ENCODE data around the gene HDGFL1.

- TF ChIP-seq CTCF (conservative IDR thresholded peaks at IDR 0.05; ENCODE audit: low read depth in 2 of 2) = no peak
- TF ChIP-seq POLR2AphosphoS5 (IDR thresholded peaks at IDR 0.05; ENCODE audit: low read depth) = no peak
- TF ChIP-seq CREB1 (CRISPR knock-in tag; IDR thresholded peaks at IDR 0.05; ENCODE audit: low read depth) = no peak
- TF ChIP-seq EZH2 (IDR thresholded peaks at IDR 0.05; ENCODE audit: low read depth, unreplicated experiment) = no peak
- no peak for TF ChIP-seq REST (IDR thresholded peaks at IDR 0.05; ENCODE audit: unreplicated experiment)
Measured at GRCh38 chr6:22526736-22527135, 42.6 kb upstream of the HDGFL1 start.
